ENCODE results near the gene DHRS4L2. TPM values are rescaled to one million over a fixed set of nuclear protein-coding genes. Genes with fewer than 3 reads are reported as not detected.
"Not testable (repeated sequence)": the region's sequence is repeated elsewhere in the genome, so short reads cannot be mapped to it uniquely, and the experiment has no call there.

The DHRS4L2 gene
- total RNA-seq, 1 experiment from 2014 or later = 7.8 TPM

GRCh38 chr14:23977208-23977607 lies 11.5 kb upstream of the DHRS4L2 start:
- H3K9me3 Mint-ChIP-seq (ENCODE audit: unreplicated experiment); POLR2A ChIA-PET; BruUV-seq (replicated peaks); intact Hi-C loops (cut with micrococcal nuclease; ENCODE audit: unreplicated experiment); H3K27me3 ChIP-seq (replicated peaks; ENCODE audit: control insufficient read depth, insufficient read depth, low read length); H3K27ac Mint-ChIP-seq (ENCODE audit: unreplicated experiment); H3K4me3 ChIP-seq (ENCODE audit: low read depth, low read length); CTCF ChIA-PET; H3K4me1 ChIP-seq; H3K4me3 Mint-ChIP-seq (ENCODE audit: unreplicated experiment); DNase-seq; H3K36me3 ChIP-seq (ENCODE audit: control insufficient read depth, insufficient read depth, low read length); H3K9me3 ChIP-seq; H3K36me3 Mint-ChIP-seq (ENCODE audit: insufficient read depth, unreplicated experiment); H3K27me3 Mint-ChIP-seq (ENCODE audit: insufficient read depth, unreplicated experiment); H3K4me1 Mint-ChIP-seq (ENCODE audit: low read depth, unreplicated experiment): not testable (repeated sequence)
- peak; percentile 23 to 24 for TF ChIP-seq CTCF (IDR thresholded peaks at IDR 0.05; ENCODE audit: insufficient read depth in 1 of 2, low read depth in 1 of 2, low read length in 1 of 2, severe bottlenecking in 1 of 2, unreplicated experiment in 1 of 2)

GRCh38 chr14:23981951-23982813 lies 6.5 kb upstream of the DHRS4L2 start:
- intact Hi-C loops (cut with micrococcal nuclease; ENCODE audit: unreplicated experiment); POLR2A ChIA-PET: not testable (repeated sequence)

GRCh38 chr14:23984891-23985602 lies 3.7 kb upstream of the DHRS4L2 start:
- no peak overlapping the region for H3K4me3 Mint-ChIP-seq (ENCODE audit: unreplicated experiment)
- Histone ChIP-seq H3K9me3 (no peaks in the 10 kb centered on the region), H3K36me3 (ENCODE audit: control insufficient read depth, insufficient read depth, low read length) (no peaks in the 10 kb centered on the region), H3K27me3 (replicated peaks; ENCODE audit: control insufficient read depth, insufficient read depth, low read length) (no peaks in the 10 kb centered on the region), H3K4me1 (no peaks in the 10 kb centered on the region), H3K4me3 (ENCODE audit: low read depth, low read length) (no peak overlapping the region)
- H3K27ac Mint-ChIP-seq (ENCODE audit: unreplicated experiment) = no peak overlapping the region
- BruUV-seq (replicated peaks) = no TSS peak
- no peak for TF ChIP-seq CTCF (IDR thresholded peaks at IDR 0.05; ENCODE audit: insufficient read depth in 1 of 2, low read depth in 1 of 2, low read length in 1 of 2, severe bottlenecking in 1 of 2, unreplicated experiment in 1 of 2)
- ChIA-PET CTCF (interaction anchor here (0.7 kb wide), 1 partner anchor 96 kb away, joined by 6 read pairs; no protein-coding TSS in a partner anchor), POLR2A (interaction anchor here (0.6 kb wide), 1 partner anchor 229 kb away, joined by 8 read pairs; no protein-coding TSS in a partner anchor)
- peak; percentile 37 to 60 for DNase-seq
- H3K27me3 Mint-ChIP-seq (ENCODE audit: insufficient read depth, unreplicated experiment) = no peaks in the 10 kb centered on the region
- no peaks in the 10 kb centered on the region for H3K4me1 Mint-ChIP-seq (ENCODE audit: low read depth, unreplicated experiment)
- intact Hi-C loops (cut with micrococcal nuclease; ENCODE audit: unreplicated experiment) = no loop called here
- peaks cover 5% of the 10 kb centered on the region for H3K36me3 Mint-ChIP-seq (ENCODE audit: insufficient read depth, unreplicated experiment)
- no peaks in the 10 kb centered on the region for H3K9me3 Mint-ChIP-seq (ENCODE audit: unreplicated experiment)

More at GRCh38 chr14:23981951-23982813, 6.5 kb upstream of the DHRS4L2 start:
- H3K4me3 ChIP-seq (ENCODE audit: low read depth, low read length); H3K4me1 ChIP-seq; H3K4me3 Mint-ChIP-seq (ENCODE audit: unreplicated experiment); H3K27me3 ChIP-seq (replicated peaks; ENCODE audit: control insufficient read depth, insufficient read depth, low read length); H3K36me3 Mint-ChIP-seq (ENCODE audit: insufficient read depth, unreplicated experiment); H3K4me1 Mint-ChIP-seq (ENCODE audit: low read depth, unreplicated experiment); H3K9me3 Mint-ChIP-seq (ENCODE audit: unreplicated experiment); BruUV-seq (replicated peaks); H3K27me3 Mint-ChIP-seq (ENCODE audit: insufficient read depth, unreplicated experiment); CTCF ChIA-PET; H3K9me3 ChIP-seq; H3K36me3 ChIP-seq (ENCODE audit: control insufficient read depth, insufficient read depth, low read length); H3K27ac Mint-ChIP-seq (ENCODE audit: unreplicated experiment); DNase-seq: not testable (repeated sequence)

- peak overlapping the region; percentile 72 for H3K4me3 Mint-ChIP-seq (ENCODE audit: unreplicated experiment)
- POLR2A ChIA-PET = interaction anchor here (1.0 kb wide), 1 partner anchor 126 kb away, joined by 3 read pairs; the partner anchor contains the start of genes DCAF11 and NRL
- H3K9me3 Mint-ChIP-seq (ENCODE audit: unreplicated experiment); H3K4me3 ChIP-seq (ENCODE audit: low read depth, low read length); CTCF ChIA-PET; BruUV-seq (replicated peaks); DNase-seq; H3K4me1 Mint-ChIP-seq (ENCODE audit: low read depth, unreplicated experiment); H3K27ac Mint-ChIP-seq (ENCODE audit: unreplicated experiment); H3K4me1 ChIP-seq; H3K27me3 Mint-ChIP-seq (ENCODE audit: insufficient read depth, unreplicated experiment); H3K36me3 Mint-ChIP-seq (ENCODE audit: insufficient read depth, unreplicated experiment); H3K9me3 ChIP-seq; H3K27me3 ChIP-seq (replicated peaks; ENCODE audit: control insufficient read depth, insufficient read depth, low read length); H3K36me3 ChIP-seq (ENCODE audit: control insufficient read depth, insufficient read depth, low read length); intact Hi-C loops (cut with micrococcal nuclease; ENCODE audit: unreplicated experiment): not testable (repeated sequence)
These were observed 514 bp upstream of the DHRS4L2 start for GRCh38 chr14:23988223-23988606.

- H3K4me3 Mint-ChIP-seq (ENCODE audit: unreplicated experiment) = peak overlapping the region; percentile 72
- H3K36me3 ChIP-seq (ENCODE audit: control insufficient read depth, insufficient read depth, low read length); H3K4me1 ChIP-seq; H3K36me3 Mint-ChIP-seq (ENCODE audit: insufficient read depth, unreplicated experiment); H3K27me3 Mint-ChIP-seq (ENCODE audit: insufficient read depth, unreplicated experiment); H3K9me3 Mint-ChIP-seq (ENCODE audit: unreplicated experiment); BruUV-seq (replicated peaks); intact Hi-C loops (cut with micrococcal nuclease; ENCODE audit: unreplicated experiment); CTCF ChIA-PET; H3K4me1 Mint-ChIP-seq (ENCODE audit: low read depth, unreplicated experiment); H3K27me3 ChIP-seq (replicated peaks; ENCODE audit: control insufficient read depth, insufficient read depth, low read length); POLR2A ChIA-PET; H3K27ac Mint-ChIP-seq (ENCODE audit: unreplicated experiment); H3K9me3 ChIP-seq: not testable (repeated sequence)
- H3K4me3 ChIP-seq (ENCODE audit: low read depth, low read length) = peak overlapping the region; percentile 17
- peak in 1 of 2 experiments; percentile 14 for DNase-seq
These were observed 1.2 kb downstream of the DHRS4L2 start for GRCh38 chr14:23989734-23990445.

All from Caco-2 (cell line).